ENCODE measurements around the gene KRT77. TPM values are rescaled to one million over a fixed set of nuclear protein-coding genes. Genes with fewer than 3 reads are reported as not detected.

KRT77 gene
- total RNA-seq, 4 donors from 2014 or later: not detected

- ATAC-seq: no peak
- Histone ChIP-seq H3K4me1 (no peaks in the 10 kb centered on the region), H3K27ac (no peak overlapping the region), H3K36me3 (no peaks in the 10 kb centered on the region), H3K27me3 (peaks cover 38% of the 10 kb centered on the region), H3K4me3 (no peak overlapping the region), H3K9me3 (no peaks in the 10 kb centered on the region)
- 88% methylated on average over 4 of the region's 8 CpGs; no CpG with 5 or more reads in 1 of the 2 donors for WGBS, 2 donors (ENCODE audit: low coverage in 1 of 2)
- TF ChIP-seq POLR2A (IDR thresholded peaks at IDR 0.05): no peak
- no peak for TF ChIP-seq EP300 (IDR thresholded peaks at IDR 0.05)
- no peak for TF ChIP-seq CTCF (IDR thresholded peaks at IDR 0.05)
- TF ChIP-seq POLR2AphosphoS5 (IDR thresholded peaks at IDR 0.05): no peak
Observed at GRCh38 chr12:52720365-52720886, 17.1 kb upstream of the KRT77 start.

- Histone ChIP-seq H3K4me1 (peaks cover 0 to 11% (median 0%) of the 10 kb centered on the region in 3 donors), H3K27ac (no peak overlapping the region), H3K9me3 (no peaks in the 10 kb centered on the region), H3K4me3 (no peak overlapping the region), H3K36me3 (no peaks in the 10 kb centered on the region), H3K27me3 (peaks cover 57% of the 10 kb centered on the region)
- ATAC-seq: no peak
- TF ChIP-seq POLR2A (IDR thresholded peaks at IDR 0.05) (no peak), POLR2AphosphoS5 (IDR thresholded peaks at IDR 0.05) (no peak), EP300 (IDR thresholded peaks at IDR 0.05) (no peak), CTCF (IDR thresholded peaks at IDR 0.05) (no peak)
- WGBS, 2 donors (ENCODE audit: low coverage in 1 of 2): 92 to 100% methylated on average over 4 to 5 of the region's 5 CpGs
Observed at GRCh38 chr12:52716061-52716460, 12.7 kb upstream of the KRT77 start.

GRCh38 chr12:52715416-52715815 lies 12.1 kb upstream of the KRT77 start:
- Histone ChIP-seq H3K4me3 (no peak overlapping the region), H3K27ac (no peak overlapping the region), H3K36me3 (no peaks in the 10 kb centered on the region), H3K4me1 (peaks cover 0 to 11% (median 0%) of the 10 kb centered on the region in 3 donors), H3K27me3 (peaks cover 57% of the 10 kb centered on the region), H3K9me3 (no peaks in the 10 kb centered on the region)
- no peak for ATAC-seq
- TF ChIP-seq POLR2A (IDR thresholded peaks at IDR 0.05): no peak
- no peak for TF ChIP-seq CTCF (IDR thresholded peaks at IDR 0.05)
- no peak for TF ChIP-seq EP300 (IDR thresholded peaks at IDR 0.05)
- TF ChIP-seq POLR2AphosphoS5 (IDR thresholded peaks at IDR 0.05): no peak
- 100% methylated on average over 1 of the region's 14 CpGs; no CpG with 5 or more reads in 1 of the 2 donors for WGBS, 2 donors (ENCODE audit: low coverage in 1 of 2)

GRCh38 chr12:52714887-52715281 lies 11.6 kb upstream of the KRT77 start:
- WGBS, 2 donors (ENCODE audit: low coverage in 1 of 2): 66% methylated on average over 2 of the region's 4 CpGs; no CpG with 5 or more reads in 1 of the 2 donors
- H3K27me3 ChIP-seq: peaks cover 57% of the 10 kb centered on the region

More at GRCh38 chr12:52714887-52715281, 11.6 kb upstream of the KRT77 start:
- Histone ChIP-seq H3K4me1 (peaks cover 0 to 11% (median 0%) of the 10 kb centered on the region in 3 donors), H3K27ac (no peak overlapping the region), H3K36me3 (no peaks in the 10 kb centered on the region), H3K4me3 (no peak overlapping the region), H3K9me3 (no peaks in the 10 kb centered on the region)
- ATAC-seq: no peak
- TF ChIP-seq POLR2A (IDR thresholded peaks at IDR 0.05) (no peak), POLR2AphosphoS5 (IDR thresholded peaks at IDR 0.05) (no peak), CTCF (IDR thresholded peaks at IDR 0.05) (no peak), EP300 (IDR thresholded peaks at IDR 0.05) (no peak)

Data from gastroesophageal sphincter (tissue), 4 donors.